ENCODE results near the gene ANKRD55.
A peak's percentile ranks its signal among the peaks of the same experiment; 100 is the strongest.
"Not testable (repeated sequence)": the region's sequence is repeated elsewhere in the genome, so short reads cannot be mapped to it uniquely, and the experiment has no call there.

Gene ANKRD55

DNA sequence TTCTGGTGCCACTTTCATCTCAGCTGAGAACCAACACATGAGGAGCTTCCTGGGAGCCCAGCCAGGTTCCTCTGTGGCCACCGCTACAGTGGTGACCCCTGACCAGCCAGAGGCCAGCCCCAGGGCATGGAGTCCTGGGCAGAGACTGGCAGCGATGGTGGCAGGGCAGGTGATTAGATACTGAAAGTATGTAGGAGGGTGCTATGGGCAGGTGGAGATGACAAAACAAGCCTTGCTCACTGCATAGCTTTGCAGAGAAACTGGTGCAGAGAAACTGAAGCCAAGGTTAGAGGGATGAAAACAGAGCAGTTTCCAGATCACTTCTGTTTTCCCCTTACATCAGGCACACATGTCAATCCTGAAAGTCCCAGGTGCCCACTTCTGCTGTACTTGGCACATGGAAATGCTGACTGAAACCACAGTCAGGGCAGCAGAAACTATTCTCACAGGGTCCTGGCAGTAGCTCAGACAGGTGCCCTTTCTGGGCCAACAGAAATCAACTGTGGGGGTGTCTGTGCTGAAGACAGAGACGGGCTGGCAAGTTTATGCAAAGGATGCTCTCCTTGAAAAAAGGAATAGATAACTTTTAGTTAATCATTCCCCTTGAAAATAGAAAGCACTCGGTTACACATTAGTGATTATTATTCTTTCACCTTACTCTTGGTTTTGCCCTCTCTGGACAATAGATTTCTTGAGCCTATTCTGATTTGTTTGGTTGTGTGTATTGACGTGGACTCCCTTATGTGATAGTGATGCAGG is 90.3 kb downstream of the ANKRD55 start:
- DNase-seq: no peak

DNA sequence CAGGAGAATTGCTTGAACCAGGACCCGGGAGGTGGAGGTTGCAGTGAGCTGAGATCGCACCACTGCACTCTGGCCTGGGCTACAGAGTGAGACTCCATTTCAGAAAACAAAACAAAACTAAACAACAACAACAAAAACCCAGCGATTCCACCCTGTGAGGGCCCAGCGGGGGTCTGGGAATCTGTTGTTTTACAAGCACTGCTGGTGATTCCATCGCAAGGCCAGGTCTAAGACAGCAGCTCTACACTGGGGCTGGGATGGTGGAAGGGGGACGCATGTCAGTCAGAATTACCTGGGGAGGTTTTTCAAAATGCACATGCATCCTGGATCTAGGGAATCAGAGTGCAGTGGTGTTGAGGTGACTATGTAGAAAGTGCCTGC is 90.9 kb downstream of the ANKRD55 start:
- no peak for DNase-seq

DNA sequence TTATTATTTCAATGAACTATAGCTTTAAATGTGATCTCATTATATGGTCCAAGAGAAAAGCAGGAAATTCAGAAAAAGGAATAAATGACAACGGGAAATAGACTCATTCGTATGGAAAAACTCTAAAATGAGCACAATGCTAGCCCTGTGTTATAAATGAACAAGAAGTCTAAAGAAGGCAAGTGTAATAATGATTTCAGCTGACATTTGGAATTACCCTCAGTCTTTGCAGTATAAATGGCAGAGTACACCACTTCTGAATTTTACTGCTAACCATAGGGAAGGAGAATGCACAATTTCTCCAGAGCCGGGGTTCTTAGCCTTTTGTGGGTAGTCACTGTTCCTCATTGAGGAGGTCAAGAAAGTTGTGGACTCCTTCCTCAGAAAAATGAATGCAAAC is 93.1 kb downstream of the ANKRD55 start:
- no peak for DNase-seq

DNA sequence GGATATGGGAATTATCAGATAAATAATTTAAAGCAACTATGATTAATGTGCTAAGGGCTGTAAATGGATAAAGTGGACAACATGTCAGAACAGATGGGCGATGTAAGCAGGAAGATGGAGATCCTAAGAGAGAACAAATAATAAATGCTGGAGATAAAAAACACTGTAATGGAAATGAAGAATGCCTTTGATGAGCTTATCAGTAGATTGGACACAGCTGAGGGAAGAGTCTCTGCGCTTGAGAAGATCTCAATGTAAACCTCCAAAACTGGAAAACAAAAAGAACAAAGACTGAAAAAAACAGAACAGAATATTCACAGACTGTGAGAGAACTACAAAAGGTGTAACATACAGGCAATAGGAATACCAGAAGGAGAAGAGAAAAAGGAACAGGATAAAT is 102.5 kb downstream of the ANKRD55 start:
- no peak for DNase-seq

DNA sequence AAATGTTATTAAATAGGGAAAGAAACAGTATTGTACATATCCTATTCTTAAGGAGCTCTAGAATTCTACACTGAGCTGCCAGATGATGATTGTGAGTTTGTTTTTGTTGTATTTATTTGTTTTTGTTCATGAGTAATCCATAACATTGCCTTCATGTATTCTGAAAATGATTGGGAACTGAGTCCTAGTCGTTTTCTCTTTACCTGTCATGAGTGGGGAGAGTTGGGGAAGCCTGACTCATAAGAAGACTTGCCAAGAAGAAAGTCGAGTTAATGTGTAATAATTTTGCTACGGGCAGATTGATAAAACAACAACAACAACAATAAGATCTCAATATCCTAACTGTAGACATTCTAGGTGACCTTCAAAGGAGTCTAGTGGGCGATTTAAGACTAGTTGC is 103.8 kb downstream of the ANKRD55 start:
- DNase-seq: no peak

DNA sequence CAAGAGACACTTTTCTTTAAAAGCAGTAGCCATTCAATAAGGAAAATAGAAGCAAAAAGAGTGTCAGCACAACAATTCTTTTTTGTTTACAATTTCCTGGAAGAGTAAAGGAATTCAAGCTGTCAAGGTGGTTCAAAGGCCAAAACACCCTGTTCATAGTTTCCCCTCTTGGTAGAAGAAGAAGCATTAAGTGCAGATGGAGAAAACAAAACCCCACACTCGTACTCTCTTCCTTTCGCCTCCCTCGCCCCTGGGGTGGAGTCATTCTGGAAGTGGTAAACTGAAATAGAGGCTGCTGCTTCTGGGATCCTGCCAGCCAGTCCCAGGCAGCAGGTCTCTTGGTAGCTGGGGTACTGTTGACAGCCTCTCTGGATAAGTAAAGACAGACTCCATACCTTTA is 105.0 kb downstream of the ANKRD55 start:
- no peak for DNase-seq

DNA sequence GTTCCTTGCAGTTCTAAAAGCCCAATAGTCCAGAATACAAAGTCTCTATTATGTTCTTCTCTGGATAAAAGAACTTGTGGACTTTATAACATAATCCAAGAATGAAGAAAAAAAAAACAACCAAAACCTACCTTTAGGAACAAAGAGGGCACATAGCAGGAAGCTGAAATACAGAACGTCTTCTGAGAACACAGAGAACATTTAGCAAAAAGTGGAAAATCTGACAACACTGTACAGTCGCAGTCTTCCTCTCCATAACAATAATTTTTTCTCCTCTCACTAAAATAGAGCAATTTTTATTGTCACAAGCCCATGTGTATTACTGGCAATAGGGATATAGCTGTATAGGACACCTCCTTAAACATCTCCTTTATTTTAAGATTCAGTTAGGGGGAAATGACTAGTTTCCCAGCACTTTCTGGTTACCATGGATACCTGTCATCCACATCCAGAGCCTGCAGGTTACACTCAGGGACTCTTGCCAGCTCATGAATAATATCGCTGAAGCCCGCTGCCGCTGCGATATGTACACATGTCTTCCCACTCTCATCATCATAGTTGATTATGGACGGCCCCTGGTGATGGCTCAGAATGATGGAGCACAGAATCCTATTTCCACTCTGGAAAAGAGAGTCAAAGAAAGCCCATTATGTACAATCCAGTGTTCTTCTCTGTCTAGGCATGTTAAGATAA is 106.5 kb downstream of the ANKRD55 start:
- DNase-seq: no peak

DNA sequence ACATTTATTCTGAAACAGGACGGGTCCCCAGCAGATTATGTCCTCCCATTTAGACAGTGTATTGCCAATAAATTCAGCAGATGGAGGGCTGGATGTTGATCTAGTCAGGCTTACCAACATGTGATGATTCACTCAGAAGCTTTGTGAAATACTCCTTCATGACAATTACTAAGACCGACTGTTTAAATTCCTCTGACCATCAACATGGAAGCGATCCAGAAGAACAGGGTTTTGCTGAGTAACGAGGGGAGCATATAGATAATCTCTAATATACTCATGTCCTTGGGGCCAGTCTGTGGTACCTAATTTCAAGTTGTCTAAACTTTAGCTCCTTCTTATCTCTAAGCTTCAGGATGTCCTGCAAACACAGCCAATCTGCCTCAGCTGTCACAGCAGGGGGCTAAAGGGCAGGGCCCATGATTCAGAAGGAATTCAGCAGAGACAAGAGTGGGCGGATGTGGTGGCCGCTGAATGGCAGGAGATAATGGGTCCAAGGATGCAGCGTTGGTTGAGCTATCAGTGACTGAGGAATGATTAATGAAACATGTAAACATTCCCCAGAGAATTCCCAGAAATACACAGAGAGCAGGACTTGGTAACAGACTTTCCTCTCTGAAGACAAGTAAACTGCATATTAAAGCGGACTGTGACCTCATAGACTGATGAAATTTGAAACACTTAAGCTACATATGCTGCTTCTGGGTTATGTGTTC is 109.4 kb downstream of the ANKRD55 start:
- DNase-seq: peak; percentile 33

DNA sequence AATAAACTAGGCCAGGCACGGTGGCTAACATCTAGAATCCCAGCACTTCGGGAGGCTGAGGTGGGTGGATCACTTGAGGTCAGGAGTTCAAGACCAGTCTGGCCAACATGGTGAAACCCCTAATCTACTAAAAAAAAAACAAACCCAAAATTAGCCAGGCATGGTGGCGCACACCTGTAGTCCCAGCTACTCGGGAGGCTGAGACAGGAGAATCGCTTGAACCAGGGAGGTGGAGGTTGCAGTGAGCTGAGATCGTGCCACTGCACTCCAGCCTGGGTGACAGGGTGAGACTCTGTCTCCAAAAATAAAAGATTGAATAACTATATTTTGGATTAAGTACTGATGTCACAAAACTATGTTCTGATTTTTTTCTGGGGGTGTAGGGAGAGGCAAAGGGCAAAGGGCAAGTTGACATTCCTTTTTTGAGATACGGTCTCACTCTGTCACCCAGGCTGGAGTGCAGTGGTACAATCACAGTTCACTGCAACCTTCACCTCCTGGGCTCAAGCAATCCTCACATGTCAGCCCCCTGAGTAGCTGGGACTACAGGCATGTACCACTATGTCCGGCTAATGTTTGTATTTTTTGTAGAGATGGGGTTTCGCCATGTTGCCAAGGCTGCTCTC is 110.7 kb downstream of the ANKRD55 start:
- not testable (repeated sequence) for DNase-seq

DNA sequence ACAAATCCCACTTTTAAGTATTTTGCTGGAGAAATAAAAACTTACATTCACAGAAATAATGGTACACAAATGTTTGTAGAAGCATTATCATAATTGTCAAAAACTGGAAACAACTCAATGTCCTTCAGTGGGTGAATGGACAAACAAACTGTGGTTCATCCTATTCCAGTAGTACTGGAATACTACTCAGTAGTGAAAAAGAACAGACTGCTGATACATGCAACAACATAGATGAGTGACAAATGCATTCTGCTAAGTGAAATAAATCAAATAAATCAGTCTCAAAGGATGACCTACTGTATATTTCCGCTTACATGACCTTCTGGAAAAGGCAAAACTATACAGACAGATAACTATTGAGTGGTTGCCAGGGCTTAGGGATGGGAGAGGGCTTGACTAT is 114.1 kb downstream of the ANKRD55 start:
- DNase-seq: no peak

DNA sequence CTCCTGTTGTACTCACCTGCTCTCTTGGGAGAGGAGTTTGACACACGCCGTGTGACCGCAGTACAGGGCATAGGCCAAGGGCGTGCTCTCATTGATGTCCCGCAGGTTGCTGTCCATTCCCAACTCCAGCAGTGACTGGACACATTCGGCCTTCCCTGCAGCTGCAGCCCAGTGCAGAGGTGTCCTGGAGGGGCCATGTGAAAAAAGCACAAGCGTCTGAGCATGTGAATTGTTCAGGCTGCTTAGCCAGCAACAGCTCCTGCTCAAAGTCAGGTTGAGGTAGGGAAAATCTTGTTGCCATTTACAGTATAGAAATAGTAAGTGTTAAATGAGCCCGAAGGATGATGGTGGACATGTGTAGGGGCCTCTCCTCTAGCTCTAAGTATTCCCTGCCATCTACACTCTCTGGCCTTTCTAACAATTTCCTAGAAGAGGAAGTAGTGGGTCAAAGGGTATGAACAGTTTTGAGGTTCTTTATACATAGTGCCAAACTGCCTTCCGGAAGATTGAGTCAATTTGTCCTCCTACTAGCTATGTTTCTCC is 116.5 kb downstream of the ANKRD55 start:
- no peak for DNase-seq

DNA sequence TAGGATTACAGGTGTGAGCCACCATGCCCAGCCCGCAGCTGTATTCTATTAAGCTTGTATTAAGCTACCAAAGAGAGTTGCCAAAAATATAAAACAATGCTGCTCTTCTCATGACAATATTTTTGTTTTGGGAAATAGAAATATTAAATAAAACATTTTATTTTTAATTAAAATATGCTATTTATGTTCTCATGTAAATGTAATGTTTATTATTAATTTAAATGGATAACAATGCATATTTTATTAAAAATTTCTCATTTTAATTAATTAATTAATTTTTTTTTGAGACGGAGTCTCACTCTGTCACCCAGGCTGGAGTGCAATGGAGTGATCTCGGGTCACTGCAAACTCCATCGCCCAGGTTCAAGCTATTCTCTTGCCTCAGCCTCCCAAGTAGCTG is 117.5 kb downstream of the ANKRD55 start:
- DNase-seq: no peak

DNA sequence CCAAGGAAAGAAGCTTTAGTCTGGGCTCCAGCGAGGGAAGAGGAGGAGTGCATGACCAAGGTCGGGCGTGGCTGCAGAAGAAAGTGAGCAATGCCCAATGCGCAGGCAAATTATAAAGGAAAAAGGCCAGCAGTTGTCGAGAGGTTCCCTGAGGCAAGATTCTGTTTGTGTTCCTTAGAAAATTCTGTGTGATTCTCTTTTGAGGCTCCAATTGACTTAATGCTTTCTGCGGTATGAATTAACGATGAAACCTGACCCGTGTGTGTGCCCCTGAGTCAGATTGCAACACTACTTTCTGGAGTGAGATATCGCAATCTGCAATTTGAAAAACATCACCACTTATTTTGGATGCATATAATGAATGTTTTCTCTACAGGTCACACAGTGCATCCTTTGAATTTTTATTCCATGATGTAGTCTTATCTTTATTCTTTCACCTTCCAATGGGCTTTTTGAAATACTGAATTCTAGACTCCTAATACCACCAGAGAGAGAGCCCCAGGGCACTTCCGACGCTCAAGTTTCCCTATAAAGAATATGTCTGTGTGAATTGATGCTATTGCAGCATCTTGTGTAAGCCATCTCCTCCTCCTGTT is 120.5 kb downstream of the ANKRD55 start:
- DNase-seq: no peak

DNA sequence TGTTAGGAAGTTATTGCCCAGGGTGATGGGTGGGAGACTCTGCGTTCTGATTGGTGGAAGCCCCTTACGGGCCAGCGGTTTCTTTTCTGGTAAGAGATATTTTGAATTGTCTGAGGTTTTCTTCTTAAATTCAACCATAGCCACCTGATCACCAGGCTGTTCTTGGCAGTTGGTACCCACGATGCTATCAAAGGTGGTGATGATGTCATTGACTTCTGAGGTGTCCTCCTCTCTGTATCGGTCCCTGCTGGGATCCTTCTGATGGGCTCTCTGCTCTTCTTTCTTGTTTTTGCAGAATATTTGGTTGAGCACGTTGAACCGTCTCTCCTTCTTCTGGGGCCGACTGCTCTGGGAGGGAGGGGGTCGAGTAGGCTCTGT is 121.7 kb downstream of the ANKRD55 start:
- no peak for DNase-seq

DNA sequence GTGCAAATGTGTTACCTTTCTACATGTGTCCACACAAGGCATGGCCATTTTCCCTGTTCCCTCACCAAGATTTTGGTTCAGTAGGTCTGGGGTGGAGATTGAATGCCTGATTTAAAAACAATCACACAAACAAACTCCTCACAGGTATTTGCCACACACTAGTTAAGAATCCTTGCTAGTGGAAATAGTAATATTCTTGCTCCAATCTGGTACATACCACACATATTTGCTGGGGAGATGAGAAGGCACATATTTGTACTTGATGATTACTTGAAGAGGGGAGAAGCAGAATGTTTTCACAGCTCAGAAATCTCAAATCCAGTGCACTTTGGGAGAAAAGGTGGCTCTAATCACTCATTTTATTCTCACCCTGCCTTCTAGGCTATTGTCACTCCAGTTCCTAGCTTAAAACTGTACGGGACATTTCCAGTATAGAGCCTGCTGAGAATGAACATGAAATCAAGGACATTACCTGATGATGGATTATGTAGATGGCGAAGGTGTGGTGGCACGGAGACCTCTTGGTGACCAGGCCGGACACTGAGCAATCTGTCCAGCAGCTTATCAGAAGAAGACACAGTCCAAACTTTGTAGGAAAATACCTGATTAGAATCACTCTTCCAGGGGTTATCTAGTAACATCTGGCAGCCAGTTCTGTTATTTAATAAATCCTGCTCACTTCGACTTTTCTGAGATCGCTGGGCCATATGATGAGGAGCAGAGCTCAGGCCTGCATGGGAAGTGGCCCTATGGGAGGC is 122.3 kb downstream of the ANKRD55 start:
- DNase-seq: no peak

DNA sequence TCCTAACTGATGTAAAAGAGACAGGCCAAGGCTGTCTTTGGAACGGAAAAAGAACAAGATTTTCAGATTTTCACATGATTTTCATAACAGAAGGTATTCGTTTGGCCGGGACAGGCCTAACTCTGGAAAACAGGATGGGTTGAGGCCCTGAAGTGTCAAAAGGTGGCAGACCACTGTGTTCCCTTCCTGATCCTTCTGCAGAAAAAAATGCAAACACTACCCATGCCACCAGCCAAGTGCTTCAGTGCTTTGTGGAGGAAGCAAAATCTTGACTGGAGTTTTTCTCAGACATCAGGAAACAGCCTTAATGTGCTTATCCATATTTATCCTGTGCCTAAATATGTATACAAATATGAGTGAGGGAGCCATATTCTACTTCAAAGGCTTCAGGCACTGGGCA is 124.9 kb downstream of the ANKRD55 start:
- DNase-seq: no peak

DNA sequence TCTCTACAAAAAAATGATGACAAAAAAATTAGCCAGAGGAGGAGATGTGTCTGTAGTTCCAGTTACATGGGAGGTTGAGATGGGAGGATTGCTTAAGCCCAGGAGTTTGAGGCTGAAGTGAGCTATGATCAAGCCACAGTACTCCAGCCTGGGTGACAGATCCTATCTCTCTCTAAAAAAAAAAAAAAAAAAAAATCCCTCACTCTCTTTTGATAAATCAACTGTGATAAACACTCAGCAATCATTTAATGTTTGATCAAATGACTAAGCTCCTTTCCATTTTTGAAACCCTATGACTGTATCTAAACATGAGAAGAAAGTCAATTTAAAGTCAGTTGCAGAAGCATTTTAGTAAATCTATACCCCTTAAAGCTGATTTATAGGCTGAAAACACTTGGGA is 126.3 kb downstream of the ANKRD55 start:
- no peak for DNase-seq

DNA sequence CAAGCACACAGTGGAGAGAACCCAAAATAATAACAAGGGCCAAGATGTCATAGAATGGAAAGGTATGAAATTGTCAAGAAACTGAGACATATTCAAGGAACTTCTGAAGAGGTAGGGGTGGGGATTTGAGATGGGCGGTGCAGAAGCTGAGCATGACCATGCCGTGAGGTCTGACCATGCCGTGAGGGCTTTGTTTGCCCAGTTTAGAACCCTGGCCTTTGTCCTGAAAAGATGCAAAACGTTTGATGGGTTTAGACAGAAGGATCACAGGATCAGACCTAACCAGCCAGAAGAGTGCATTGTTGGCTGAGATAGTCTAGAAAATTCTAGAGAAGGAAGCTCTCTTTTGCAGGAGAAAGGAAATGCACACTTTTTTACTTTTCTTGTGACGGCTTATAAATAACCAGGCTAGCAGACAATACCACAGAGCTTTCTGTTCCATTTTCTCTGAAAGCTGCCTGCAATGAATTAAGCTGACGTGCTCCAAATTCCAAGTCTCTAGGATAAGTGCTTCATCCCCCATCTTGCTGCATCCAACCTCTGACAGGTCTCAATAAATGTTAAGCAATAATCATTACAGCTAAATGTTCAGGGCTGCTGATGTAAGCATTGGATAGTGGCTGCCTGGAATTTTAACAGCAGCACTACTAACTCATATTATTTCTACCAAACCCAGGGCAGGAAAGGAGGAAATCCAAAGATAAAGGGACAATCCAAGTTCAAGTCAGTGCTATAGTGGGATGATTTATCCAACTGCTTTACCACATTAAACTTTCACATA is 127.4 kb downstream of the ANKRD55 start:
- no peak for DNase-seq

DNA sequence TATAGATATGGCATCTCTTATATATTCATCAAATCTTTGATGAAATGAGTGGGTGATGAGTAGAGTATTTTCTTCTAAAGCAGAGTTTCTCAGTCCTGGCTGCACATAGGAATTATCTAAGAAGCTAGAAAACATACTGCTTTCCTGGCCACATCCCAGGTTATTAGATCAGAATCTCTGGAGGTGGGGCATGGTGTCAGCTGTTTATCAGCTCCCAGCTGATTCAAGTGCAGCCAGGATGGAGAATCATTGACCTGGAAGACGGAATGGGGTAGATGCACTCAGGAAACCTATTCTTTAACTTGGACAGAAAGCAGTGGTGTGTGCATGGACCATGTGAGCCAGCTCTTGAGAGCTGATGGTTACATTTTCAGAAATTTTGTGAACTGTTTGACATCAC is 130.2 kb downstream of the ANKRD55 start:
- peak; percentile 39 for DNase-seq

DNA sequence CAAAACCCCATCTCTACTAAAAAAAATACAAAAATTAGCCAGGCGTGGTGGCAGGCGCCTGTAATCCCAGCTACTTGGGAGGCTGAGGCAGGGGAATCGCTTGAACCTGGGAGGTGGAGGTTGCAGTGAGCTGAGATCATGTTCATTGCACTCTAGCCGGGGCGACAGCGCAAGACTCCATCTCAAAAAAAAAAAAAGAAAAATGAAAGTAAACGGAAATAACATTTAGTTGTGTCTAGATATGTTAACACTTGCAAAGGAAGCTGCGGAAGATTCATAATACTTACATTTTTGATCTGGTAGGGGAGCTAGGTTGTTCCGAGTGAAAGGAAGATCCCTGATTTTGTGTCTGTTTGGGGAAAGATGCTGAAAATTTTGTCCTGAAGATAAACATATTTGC is 130.9 kb downstream of the ANKRD55 start:
- not testable (repeated sequence) for DNase-seq

DNA sequence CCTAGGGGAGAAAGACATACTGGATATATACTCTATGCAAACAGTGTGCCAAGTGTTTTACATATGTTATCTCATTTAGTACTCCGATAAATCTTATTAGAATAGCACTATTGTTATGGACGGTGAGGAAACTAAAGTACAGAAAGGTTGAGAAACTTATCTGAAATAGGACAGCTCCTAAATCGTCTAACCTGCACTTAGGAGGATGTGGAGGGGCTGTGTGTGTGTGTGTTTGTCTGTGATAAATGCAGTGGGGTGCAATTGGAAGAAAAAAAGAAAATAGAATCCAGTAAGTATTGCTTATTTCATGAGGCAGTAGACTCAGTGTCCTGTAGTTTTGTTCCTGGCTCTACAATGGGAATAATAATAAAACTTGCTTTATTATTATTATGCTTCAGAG is 131.9 kb downstream of the ANKRD55 start:
- DNase-seq: no peak
